IMR-90 (cell line): ENCODE measurements around the gene PDCD10. TPM values are rescaled to one million over a fixed set of nuclear protein-coding genes. Genes with fewer than 3 reads are reported as not detected.

ENCODE experiments used
- ATAC-seq: fragments of 200-7000 bp; cut with Tn5 transposase; 2 replicates; pipeline ENCODE4 v1.9.1; 2020; ENCODE audit warnings: low read depth, mild to moderate bottlenecking, moderate library complexity
- BruUV-seq: library from RNA; stranded (reverse); fragments of 400-500 nt; replicated peaks from 2 replicates; lab custom pipeline; 2021; lab: Mats Ljungman, UMichigan
- CTCF ChIA-PET: fragments of 300-600 bp; formaldehyde crosslinking; extraction: SDS; loops from one replicate; lab custom pipeline; 2021; ENCODE audit warnings: antibody characterized with exemption; lab: Yijun Ruan, JAX
- POLR2A ChIA-PET: fragments of 300-600 bp; sonication (Branson Sonifier 250); formaldehyde crosslinking; loops from one replicate; lab custom pipeline; 2022; ENCODE audit warnings: antibody characterized with exemption; ENCODE audit not compliant: unreplicated experiment; lab: Charles Lee
- DNase-seq: peaks from one replicate; pipeline ENCODE4 v3.0.0; 2013
- H2AFZ ChIP-seq: replicated peaks from 2 replicates; pipeline ENCODE3; 2013; ENCODE audit warnings: low read length, mild to moderate bottlenecking; ENCODE audit not compliant: poor library complexity
- H2AK5ac ChIP-seq: 2 replicates; pipeline ENCODE4 v1.6.1; 2013; ENCODE audit warnings: low read depth, low read length, inconsistent platforms
- H2AK9ac ChIP-seq: replicated peaks from 2 replicates; pipeline ENCODE3; 2013; ENCODE audit warnings: mild to moderate bottlenecking, low read depth, low read length, moderate library complexity; ENCODE audit not compliant: poor library complexity
- H2BK120ac ChIP-seq: 2 replicates; pipeline ENCODE4 v1.6.1; 2013; ENCODE audit warnings: low read depth, low read length, inconsistent platforms
- H2BK15ac ChIP-seq: 3 replicates; pipeline ENCODE4 v1.6.1; 2013; ENCODE audit warnings: low read depth, low read length, inconsistent platforms
- H2BK20ac ChIP-seq: 2 replicates; pipeline ENCODE4 v1.6.1; 2013; ENCODE audit warnings: low read depth, mild to moderate bottlenecking, inconsistent platforms, low read length, moderate library complexity
- H2BK5ac ChIP-seq: 2 replicates; pipeline ENCODE4 v1.6.1; 2013; ENCODE audit warnings: mild to moderate bottlenecking, low read depth, low read length, inconsistent platforms; ENCODE audit not compliant: poor library complexity, severe bottlenecking
- H3K14ac ChIP-seq: replicated peaks from 2 replicates; pipeline ENCODE4 v1.6.1; 2013; ENCODE audit warnings: low read depth, low read length, inconsistent platforms
- H3K18ac ChIP-seq: 2 replicates; pipeline ENCODE4 v1.6.1; 2013; ENCODE audit warnings: low read depth, low read length, control low read depth
- H3K23ac ChIP-seq: 2 replicates; pipeline ENCODE4 v1.6.1; 2013; ENCODE audit warnings: low read depth, low read length, inconsistent platforms
- H3K27ac ChIP-seq: 2 replicates; pipeline ENCODE4 v1.5.1; 2013; ENCODE audit warnings: mild to moderate bottlenecking, control low read depth, low read length; ENCODE audit not compliant: insufficient read depth
- H3K27me3 ChIP-seq: 2 replicates; pipeline ENCODE4 v1.6.1; 2013; ENCODE audit warnings: low read length; ENCODE audit not compliant: control insufficient read depth, insufficient read depth
- H3K36me3 ChIP-seq: 2 replicates; pipeline ENCODE4 v1.6.1; 2013; ENCODE audit warnings: low read length, mixed read lengths; ENCODE audit not compliant: control insufficient read depth, insufficient read depth
- H3K4ac ChIP-seq: 2 replicates; pipeline ENCODE4 v1.6.1; 2013; ENCODE audit warnings: low read depth, low read length, inconsistent platforms
- H3K4me1 ChIP-seq: 2 replicates; pipeline ENCODE4 v1.6.1; 2013; ENCODE audit warnings: low read length, mixed read lengths; ENCODE audit not compliant: control insufficient read depth, insufficient read depth
- H3K4me2 ChIP-seq: 2 replicates; pipeline ENCODE4 v1.6.1; 2013; ENCODE audit warnings: low read depth, mild to moderate bottlenecking, control low read depth, low read length, moderate library complexity
- H3K4me3 ChIP-seq: 2 replicates; pipeline ENCODE4 v1.5.1; 2013; ENCODE audit warnings: low read depth, mild to moderate bottlenecking, control low read depth, low read length, moderate library complexity; ENCODE audit not compliant: insufficient read depth
- H3K56ac ChIP-seq: 2 replicates; pipeline ENCODE4 v1.6.1; 2013; ENCODE audit warnings: low read length, inconsistent platforms; ENCODE audit not compliant: insufficient read depth; ENCODE audit errors: extremely low read depth
- H3K79me1 ChIP-seq, 2 experiments: 2 replicates each; pipeline ENCODE4 v1.6.1; 2013; ENCODE audit warnings: low read length in 2 of 2, inconsistent platforms in 1 of 2, low read depth in 1 of 2
- H3K9ac ChIP-seq: 2 replicates; pipeline ENCODE4 v1.6.1; 2013; ENCODE audit warnings: low read depth, low read length, control low read depth
- H3K9me1 ChIP-seq: 2 replicates; pipeline ENCODE4 v1.6.1; 2013; ENCODE audit warnings: low read length, inconsistent platforms; ENCODE audit not compliant: insufficient read depth
- H3K9me3 ChIP-seq: 2 replicates; pipeline ENCODE4 v1.6.1; 2013; ENCODE audit warnings: low read length; ENCODE audit not compliant: control insufficient read depth, insufficient read depth
- H4K20me1 ChIP-seq: 2 replicates; pipeline ENCODE4 v1.6.1; 2013; ENCODE audit warnings: low read length, inconsistent platforms; ENCODE audit not compliant: insufficient read depth
- H4K5ac ChIP-seq: 2 replicates; pipeline ENCODE4 v1.6.1; 2013; ENCODE audit warnings: mild to moderate bottlenecking, low read depth, low read length, control low read depth
- H4K8ac ChIP-seq, 2 experiments: 2 replicates each; pipeline ENCODE4 v1.6.1; 2013; ENCODE audit warnings: low read depth in 2 of 2, low read length in 2 of 2, control low read depth in 1 of 2, inconsistent platforms in 1 of 2
- H4K91ac ChIP-seq: 2 replicates; pipeline ENCODE4 v1.6.1; 2013; ENCODE audit warnings: low read depth, low read length, inconsistent platforms; ENCODE audit not compliant: insufficient read depth
- BHLHE40 ChIP-seq: fragments of 150-350 bp; IDR thresholded peaks from 2 replicates; pipeline ENCODE4 v1.6.1; 2016; ENCODE audit warnings: mild to moderate bottlenecking, low read depth, low read length
- CEBPB ChIP-seq: IDR thresholded peaks from 2 replicates; pipeline ENCODE4 v1.6.1; 2012; ENCODE audit warnings: low read depth, low read length, improper control_type of control experiment
- CHD1 ChIP-seq: IDR thresholded peaks from 2 replicates; pipeline ENCODE4 v1.6.1; 2012; ENCODE audit warnings: low read depth, low read length, improper control_type of control experiment
- CTCF ChIP-seq: conservative IDR thresholded peaks from 2 replicates; pipeline ENCODE4 v1.5.1; 2012; ENCODE audit warnings: mild to moderate bottlenecking, low read depth, low read length, improper control_type of control experiment
- ELK1 ChIP-seq: fragments of 150-350 bp; IDR thresholded peaks from 2 replicates; pipeline ENCODE4 v1.6.1; 2016; ENCODE audit warnings: low read depth, mild to moderate bottlenecking, low read length, moderate library complexity, borderline replicate concordance
- FOS ChIP-seq: fragments of 150-350 bp; IDR thresholded peaks from 2 replicates; pipeline ENCODE4 v1.6.1; 2016; ENCODE audit warnings: low read depth, low read length
- MAFK ChIP-seq: IDR thresholded peaks from 2 replicates; pipeline ENCODE4 v1.6.1; 2012; ENCODE audit warnings: low read depth, low read length, improper control_type of control experiment
- MAZ ChIP-seq: IDR thresholded peaks from 2 replicates; pipeline ENCODE4 v1.6.1; 2012; ENCODE audit warnings: low read depth, mild to moderate bottlenecking, low read length, improper control_type of control experiment, moderate library complexity, borderline replicate concordance
- MXI1 ChIP-seq: IDR thresholded peaks from 2 replicates; pipeline ENCODE4 v1.6.1; 2012; ENCODE audit warnings: low read depth, mild to moderate bottlenecking, low read length, moderate library complexity, borderline replicate concordance
- NFE2L2 ChIP-seq: fragments of 150-350 bp; IDR thresholded peaks from 2 replicates; pipeline ENCODE4 v1.6.1; 2016; ENCODE audit warnings: low read depth, mild to moderate bottlenecking, low read length
- POLR2A ChIP-seq: IDR thresholded peaks from 2 replicates; pipeline ENCODE4 v1.6.1; 2012; ENCODE audit warnings: mild to moderate bottlenecking, low read depth, low read length
- RAD21 ChIP-seq: IDR thresholded peaks from 2 replicates; pipeline ENCODE4 v1.6.1; 2012; ENCODE audit warnings: low read length, improper control_type of control experiment
- RCOR1 ChIP-seq: IDR thresholded peaks from 2 replicates; pipeline ENCODE4 v1.6.1; 2012; ENCODE audit warnings: mild to moderate bottlenecking, low read length, improper control_type of control experiment; ENCODE audit not compliant: insufficient replicate concordance
- RFX5 ChIP-seq: IDR thresholded peaks from 2 replicates; pipeline ENCODE4 v1.8.0; 2012; ENCODE audit warnings: low read depth, mild to moderate bottlenecking, low read length, moderate library complexity
- SMC3 ChIP-seq: fragments of 150-350 bp; IDR thresholded peaks from 2 replicates; pipeline ENCODE4 v1.6.1; 2016; ENCODE audit warnings: low read depth, mild to moderate bottlenecking, antibody characterized with exemption, low read length, moderate library complexity
- USF2 ChIP-seq: fragments of 150-350 bp; IDR thresholded peaks from 2 replicates; pipeline ENCODE4 v1.6.1; 2017; ENCODE audit warnings: mild to moderate bottlenecking, antibody characterized with exemption, low read length, low read depth
- WGBS, 2 experiments: methylation state at CpG; one replicate each; pipeline versions ENCODE4 v1.1.5 to v1.1.7; 2013; ENCODE audit warnings: missing lambda C conversion rate in 2 of 2; ENCODE audit not compliant: insufficient read length in 1 of 2; ENCODE audit errors: extremely low coverage in 2 of 2; 5-methylcytosine and 5-hydroxymethylcytosine counted together
- dilution Hi-C: fragments of 300-500 bp; cut with HindIII; formaldehyde crosslinking; loops from one replicate; pipeline ENCODE4 v1.14.3; 2018; ENCODE audit warnings: low sequenced_read_pairs; ENCODE audit not compliant: unreplicated experiment
- in situ Hi-C: fragments of 300-500 bp; cut with MboI; formaldehyde crosslinking; loops from 3 replicates; pipeline ENCODE4 v1.14.3; 2019; ENCODE audit warnings: low sequenced_read_pairs, inconsistent platforms, mixed read lengths
- intact Hi-C: fragments of 100-400 bp; cut with micrococcal nuclease; formaldehyde crosslinking; loops from 2 replicates; pipeline ENCODE4 v1.10.0; 2022
- polyA plus RNA-seq, 3 experiments: library from polyadenylated mRNA; depleted of rRNA; stranded (reverse); fragments of >200 nt; gene quantifications; 2 replicates each; pipeline ENCODE4 v1.2.3, GENCODE V29; 2012; ENCODE audit warnings: low replicate concordance in 1 of 3
- total RNA-seq: library from RNA; depleted of rRNA; stranded (reverse); fragments of >200 nt; gene quantifications from 2 replicates; pipeline ENCODE4 v1.2.3, GENCODE V29; 2012

PDCD10 gene
- total and polyA plus RNA-seq, 2 of the 4 experiments (the other 2 are of a cell fraction) = 36.7 to 47.3 TPM

- Histone ChIP-seq H3K4ac (no peak overlapping the region), H3K27me3 (no peaks in the 10 kb centered on the region), H3K4me1 (no peaks in the 10 kb centered on the region), H3K79me1 (no peaks in the 10 kb centered on the region), H2BK20ac (no peak overlapping the region), H3K36me3 (peaks cover 6% of the 10 kb centered on the region; the same call in 1 of the 2 replicates), H3K9me3 (peaks cover 3% of the 10 kb centered on the region), H2BK120ac (no peak overlapping the region), H3K18ac (no peak overlapping the region), H3K9ac (no peak overlapping the region), H4K91ac (no peak overlapping the region), H3K4me2 (no peak overlapping the region), H2AFZ (no peak overlapping the region), H3K23ac (no peak overlapping the region), H3K4me3 (no peak overlapping the region), H2BK15ac (no peak overlapping the region), H3K27ac (no peak overlapping the region), H3K56ac (no peak overlapping the region), H4K5ac (no peak overlapping the region), H3K14ac (no peak overlapping the region), H4K8ac (no peak overlapping the region), H2AK9ac (no peak overlapping the region), H2BK5ac (no peak overlapping the region), H4K20me1 (no peaks in the 10 kb centered on the region), H3K9me1 (no peaks in the 10 kb centered on the region), H2AK5ac (no peak overlapping the region)
- in situ Hi-C loops (no loop called here), intact Hi-C loops (no loop called here), dilution Hi-C loops (no loop called here)
- POLR2A ChIA-PET = no interaction called here
- TF ChIP-seq MXI1 = no peak
- no peak for TF ChIP-seq NFE2L2
- TF ChIP-seq BHLHE40 = no peak
- TF ChIP-seq USF2 = no peak
- TF ChIP-seq CTCF = no peak
- no peak for TF ChIP-seq RAD21
- TF ChIP-seq RCOR1 = no peak
- no peak for TF ChIP-seq RFX5
- no peak for TF ChIP-seq ELK1
- no peak for TF ChIP-seq FOS
- TF ChIP-seq MAFK = no peak
- no peak for TF ChIP-seq CEBPB
- TF ChIP-seq CHD1 = no peak
- TF ChIP-seq SMC3 = no peak
- no peak for TF ChIP-seq MAZ
- TF ChIP-seq POLR2A = no peak
- CTCF ChIA-PET = no interaction called here
- no peak for DNase-seq
- BruUV-seq = no TSS peak
- WGBS, 2 experiments = no CpG with 5 or more reads among the region's 1 CpG
- no peak for ATAC-seq
Observed at GRCh38 chr3:167673221-167673620, 61.5 kb downstream of the PDCD10 start.
